ENCODE measurements around the gene ANKRD40.
"Not testable (repeated sequence)": the region's sequence is repeated elsewhere in the genome, so short reads cannot be mapped to it uniquely, and the experiment has no call there.

Gene ANKRD40

DNA sequence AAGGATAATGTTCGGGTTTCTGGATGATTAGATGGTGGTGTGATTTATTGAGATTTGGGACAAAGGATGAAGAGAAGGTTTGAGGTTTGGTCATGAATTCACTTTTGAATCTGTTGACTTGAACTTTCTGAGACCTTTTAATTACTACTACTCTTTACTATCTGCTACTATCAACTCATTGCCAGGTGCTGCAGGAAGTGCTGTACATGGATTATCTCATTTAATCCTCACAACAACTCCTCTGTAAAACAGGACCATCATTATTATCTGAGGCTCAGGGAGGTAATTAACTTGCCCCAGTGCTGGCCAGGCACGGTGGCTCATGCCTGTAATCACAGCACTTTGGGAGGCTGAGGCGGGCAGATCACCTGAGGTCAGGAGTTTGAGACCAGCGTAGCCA is 2.9 kb upstream of the ANKRD40 start:
- no peak for DNase-seq

DNA sequence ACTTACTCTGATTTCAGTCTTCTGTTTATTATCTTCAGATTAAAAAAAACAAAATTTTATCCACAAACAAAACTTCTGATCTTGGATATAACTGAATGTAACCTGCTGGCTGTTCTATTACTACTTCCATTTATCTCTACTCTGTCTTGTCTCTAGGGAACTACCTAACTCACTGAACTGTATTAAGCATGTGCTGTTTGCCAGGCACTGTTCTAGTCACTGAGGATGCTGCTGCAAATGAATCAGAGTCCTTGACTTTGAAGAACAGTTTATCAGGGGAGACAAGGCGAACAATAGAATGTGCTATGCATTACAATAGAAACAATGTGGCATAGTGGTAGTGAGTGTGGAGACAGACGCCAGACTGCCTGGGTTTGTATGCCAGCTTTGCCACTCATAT is 2.3 kb upstream of the ANKRD40 start:
- DNase-seq = no peak

DNA sequence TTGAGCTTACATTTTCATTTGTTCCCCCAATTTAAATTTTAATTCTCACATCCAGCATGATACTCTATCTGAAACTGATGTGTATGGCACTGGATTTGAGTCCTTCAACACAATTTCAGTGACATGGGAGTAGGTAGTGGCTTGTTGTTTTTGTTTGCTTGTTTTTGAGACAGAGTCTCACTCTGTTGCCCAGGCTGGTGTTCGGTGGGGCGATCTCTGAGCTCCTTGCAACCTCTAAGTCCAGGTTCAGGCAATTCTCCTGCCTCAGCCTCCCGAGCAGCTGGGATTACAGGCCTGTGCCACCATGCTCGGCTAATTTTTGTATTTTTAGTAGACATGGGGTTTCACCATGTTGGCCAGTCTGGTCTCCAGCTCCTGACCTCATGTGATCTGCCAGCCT is 1.3 kb upstream of the ANKRD40 start:
- DNase-seq = not testable (repeated sequence)

DNA sequence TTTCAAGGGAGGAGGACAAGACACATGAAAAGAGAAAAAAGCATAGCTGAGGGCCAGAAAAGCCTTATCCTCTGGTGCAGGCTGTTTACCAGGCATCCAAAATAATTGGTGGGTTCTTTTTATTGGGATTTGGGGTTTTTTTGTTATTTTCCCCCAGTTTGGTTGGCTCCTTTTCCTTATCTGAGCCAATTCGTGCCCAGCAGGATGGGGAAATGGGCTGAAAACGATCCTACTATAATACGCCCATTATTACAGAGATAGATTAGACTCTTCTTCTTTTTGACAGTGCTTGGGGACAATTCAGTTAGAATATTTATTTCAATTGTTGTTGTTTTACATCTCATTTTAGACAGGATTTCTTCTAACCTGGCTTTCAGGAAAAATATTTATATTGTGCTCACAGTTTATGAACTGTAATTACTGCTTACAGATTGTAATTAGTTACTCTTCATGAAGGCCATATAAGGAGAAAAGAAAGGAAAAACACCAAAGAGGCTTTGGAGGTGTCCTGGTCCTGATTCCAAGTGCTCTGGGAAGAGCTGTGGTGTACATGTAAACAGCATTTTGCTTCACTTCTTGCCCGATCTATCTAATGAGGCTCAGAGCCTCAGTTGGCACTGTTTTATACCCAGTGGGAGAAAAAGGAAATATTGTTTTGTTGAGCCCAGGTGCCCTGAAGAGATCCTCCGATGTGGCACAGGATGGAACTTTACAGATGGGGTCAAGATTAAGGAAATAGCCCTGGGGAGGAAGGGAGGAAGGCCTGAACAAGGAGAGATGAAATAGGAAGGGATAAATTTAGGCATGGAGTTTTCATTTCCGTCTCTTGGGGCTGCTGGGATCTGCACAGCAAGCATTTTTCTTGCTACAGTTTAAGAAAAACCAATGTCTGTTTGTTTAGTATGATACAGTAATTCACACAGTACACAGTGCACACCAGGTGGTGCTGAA is 611 bp upstream of the ANKRD40 start:
- DNase-seq = peak; percentile 20

DNA sequence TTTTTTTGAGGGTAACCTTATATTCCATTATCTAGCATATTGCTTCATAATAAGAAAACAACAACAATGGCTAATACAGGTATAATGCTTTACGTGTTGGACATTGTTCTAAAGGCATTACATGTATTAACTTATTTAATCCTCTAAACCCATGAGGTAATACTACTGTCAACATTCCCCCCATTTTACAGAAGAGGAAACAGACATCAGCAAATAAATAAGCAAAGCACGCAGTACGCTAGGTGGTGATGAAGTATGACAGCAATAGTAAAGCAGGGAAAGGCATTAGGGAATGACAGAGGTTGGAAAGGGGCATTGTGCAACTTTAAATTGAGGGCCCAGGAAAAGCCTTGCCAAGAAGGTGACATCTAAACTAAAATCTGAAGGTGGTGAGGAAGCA is 4.6 kb downstream of the ANKRD40 start:
- DNase-seq = no peak

DNA sequence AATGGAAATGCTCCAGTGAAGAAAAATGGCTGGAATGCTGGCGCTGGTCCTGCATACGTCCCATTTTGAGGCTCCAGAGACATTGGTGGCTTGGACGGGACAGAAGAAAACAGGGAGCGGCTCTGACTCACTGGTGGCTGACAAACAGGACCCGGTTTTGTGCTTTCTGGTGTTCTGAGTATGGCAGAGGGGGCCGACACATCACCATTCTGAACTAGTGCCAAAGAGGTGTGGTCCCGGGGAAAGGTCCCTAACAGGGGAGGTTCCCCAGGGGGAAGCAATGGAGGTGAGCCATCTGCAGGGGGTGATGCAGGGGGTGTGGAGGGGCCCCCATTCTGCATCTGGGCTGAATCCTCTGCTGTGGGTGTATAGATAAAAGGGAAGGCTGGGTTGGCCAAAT is 8.3 kb downstream of the ANKRD40 start:
- no peak for DNase-seq

DNA sequence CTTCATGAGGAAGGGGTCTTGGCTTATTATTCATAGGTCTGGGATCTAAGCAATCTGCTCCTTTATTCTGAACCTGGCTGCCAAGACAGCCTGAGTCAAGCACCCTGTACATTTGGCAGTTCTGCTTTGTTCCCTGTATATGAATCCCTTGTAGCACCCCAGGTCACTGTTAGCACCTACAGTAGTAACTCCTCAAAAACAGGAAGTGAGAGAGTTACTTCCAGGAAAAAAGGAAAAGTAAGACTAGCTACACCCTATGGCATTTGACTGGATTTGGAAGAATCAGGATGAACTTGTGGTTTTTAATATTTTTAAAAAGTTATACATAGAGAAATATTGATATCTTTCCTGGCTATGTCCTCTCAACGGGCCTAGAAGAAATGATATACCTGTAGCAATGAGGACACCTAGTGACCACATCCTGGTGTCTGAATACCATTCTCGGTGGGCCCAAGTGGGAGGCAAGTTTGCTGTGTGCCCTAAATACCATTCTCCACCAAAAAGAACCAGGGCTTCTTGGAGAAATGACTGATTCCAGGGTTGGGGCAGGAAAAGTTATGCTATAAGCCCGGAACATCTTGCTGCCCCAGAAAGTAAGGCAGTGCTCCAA is 9.9 kb downstream of the ANKRD40 start:
- no peak for DNase-seq

DNA sequence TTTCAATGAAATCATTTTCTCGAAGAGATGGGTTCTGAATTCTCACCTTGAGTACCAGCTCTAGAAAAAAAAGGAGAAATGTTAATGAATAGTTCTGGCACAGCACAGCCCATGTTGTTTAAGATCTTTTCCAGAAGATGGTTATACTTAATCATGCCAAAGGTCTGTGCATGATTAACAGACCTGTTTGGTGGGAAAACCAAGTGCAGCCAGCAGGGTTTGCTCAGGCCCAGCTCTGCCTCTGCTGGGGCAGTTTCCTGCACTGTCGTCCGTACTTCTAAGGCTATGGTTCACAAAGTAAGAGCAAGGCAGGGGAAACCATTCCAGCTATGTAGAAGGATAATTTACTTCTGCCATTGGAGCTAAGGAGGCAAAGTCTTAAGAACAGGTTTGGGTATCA is 10.7 kb downstream of the ANKRD40 start:
- DNase-seq = no peak

DNA sequence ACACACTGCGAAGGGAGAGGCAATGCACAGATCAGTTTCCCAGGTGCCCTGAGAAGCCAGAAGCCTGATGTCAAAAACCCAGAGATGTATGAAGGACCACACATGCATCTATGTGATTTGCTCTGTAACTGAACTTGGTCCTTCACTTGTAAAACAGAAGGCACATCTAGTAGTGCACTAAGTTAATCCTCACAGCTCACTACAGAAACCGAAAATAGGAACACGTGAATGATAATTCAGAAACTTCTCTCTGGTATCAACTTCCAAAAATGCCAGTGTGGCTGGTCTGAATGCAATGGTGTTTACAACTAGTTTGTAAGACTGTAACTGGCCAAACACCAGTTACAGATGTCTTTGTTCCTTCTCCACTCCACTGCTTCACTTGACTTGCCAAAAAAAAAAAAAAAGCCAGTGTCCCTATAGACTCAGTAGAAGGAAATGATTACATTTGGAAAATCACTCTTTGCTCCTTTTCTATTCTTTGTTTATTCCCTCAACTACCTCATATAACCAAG is 11.3 kb downstream of the ANKRD40 start:
- DNase-seq = no peak

DNA sequence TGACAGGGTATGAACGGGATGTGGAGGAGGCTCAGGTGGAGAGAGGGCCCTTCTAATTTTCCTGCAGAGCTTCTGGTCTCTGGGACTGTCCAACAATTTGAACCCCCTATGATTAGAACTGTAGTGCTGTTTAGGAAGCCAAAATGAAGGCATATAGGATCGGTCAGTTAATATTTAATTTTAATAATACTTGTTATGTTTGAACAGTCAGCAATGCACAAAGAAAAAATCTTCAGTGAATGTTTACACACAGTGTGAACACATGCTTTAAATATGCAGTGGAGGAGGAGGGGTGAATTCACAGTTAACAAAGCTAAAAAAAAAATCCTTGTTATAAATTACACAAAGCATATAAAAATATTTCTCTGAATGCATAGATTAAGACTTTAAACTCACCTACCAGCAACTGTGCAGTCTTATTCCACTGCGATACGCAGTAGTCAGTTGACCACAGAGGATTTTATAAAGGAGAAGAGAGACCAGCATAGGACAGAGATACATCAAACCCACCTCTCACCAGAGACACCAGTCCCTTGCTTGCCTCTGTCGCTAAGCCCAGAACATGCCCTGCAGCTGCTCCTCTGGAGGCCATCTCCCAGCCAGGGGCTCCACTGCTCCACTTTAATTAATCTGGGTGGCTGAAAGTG is 14.6 kb downstream of the ANKRD40 start:
- no peak for DNase-seq

DNA sequence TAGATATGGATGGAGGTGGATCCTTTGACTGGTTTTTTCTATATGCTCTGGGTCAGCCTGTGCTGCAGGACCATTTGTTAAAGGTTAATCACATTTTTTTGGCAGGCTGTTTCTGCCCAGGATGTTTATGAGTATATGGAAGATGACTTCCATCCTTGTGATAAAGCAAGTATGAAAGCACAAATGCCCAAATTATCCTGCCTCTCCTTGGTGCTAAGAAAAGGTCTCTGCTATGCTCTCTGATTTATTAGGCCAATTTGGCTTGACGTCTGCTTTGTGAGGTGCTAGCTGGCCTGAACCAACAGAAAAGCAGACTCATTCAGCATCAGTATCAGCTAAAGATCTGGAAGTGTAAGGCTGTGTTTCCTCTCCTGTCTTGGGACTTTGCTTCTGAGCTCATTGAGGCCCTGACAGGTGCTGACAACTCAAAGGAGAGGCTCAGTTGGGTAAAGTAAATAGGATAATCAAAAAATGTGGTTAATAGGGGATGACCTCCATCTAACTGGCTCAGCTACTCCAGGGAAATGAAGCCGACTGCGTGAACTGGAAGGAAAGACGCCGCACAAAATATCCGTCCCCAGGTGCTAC is 15.2 kb downstream of the ANKRD40 start:
- no peak for DNase-seq

DNA sequence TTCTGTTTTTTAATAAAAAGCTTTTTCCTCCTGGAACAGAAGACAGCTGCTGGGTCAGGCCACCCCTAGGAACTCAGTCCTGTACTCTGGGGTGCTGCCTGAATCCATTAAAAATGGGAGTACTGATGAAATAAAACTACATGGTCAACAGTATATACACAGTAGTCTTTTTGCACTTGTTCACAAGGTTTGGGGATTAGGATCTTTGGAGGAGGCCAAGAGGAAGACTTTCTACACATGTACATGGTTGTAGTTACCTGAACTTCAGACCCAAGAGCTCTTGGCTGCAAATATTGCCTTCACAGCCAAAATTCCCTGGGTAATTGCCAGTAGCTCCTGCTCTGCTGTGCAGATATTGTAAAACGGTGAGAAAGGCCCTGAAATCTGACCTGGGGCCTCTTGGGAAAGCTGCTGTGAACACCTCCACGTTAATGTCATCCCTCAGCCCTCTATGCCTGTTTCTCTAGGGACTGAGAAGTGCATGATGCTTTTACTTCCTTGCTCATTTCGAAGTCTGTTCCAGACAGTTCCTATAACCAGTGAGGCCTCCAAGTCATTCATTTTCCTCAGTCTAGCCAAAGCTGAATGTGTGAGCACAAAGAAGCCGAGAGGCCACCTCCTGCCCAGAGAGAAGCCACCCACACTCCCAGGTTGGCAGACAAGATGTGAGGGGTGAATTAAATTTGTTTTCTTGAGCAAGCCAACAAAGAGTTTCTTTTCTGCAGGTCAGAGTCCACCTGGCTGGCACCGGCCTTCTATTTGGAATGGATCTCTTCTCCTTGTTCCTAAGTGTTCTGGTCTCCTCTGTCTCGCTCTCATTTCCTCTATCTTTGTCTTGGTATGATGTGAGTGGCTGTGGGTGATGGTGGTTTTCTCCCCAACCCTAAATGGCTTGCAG is 15.9 kb downstream of the ANKRD40 start:
- no peak for DNase-seq

DNA sequence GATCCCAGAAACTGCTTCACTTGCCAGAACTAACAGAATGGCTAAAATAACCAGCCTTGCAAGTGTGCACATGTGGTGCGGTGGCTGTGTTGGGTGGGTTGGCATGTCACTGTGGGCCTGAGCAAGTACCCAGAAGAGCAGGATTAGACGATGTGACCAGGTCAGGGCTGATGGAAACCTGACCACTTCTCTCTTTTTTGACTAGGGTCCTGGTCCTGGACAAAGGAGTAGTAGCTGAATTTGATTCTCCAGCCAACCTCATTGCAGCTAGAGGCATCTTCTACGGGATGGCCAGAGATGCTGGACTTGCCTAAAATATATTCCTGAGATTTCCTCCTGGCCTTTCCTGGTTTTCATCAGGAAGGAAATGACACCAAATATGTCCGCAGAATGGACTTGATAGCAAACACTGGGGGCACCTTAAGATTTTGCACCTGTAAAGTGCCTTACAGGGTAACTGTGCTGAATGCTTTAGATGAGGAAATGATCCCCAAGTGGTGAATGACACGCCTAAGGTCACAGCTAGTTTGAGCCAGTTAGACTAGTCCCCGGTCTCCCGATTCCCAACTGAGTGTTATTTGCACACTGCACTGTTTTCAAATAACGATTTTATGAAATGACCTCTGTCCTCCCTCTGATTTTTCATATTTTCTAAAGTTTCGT is 16.7 kb downstream of the ANKRD40 start:
- DNase-seq = no peak

DNA sequence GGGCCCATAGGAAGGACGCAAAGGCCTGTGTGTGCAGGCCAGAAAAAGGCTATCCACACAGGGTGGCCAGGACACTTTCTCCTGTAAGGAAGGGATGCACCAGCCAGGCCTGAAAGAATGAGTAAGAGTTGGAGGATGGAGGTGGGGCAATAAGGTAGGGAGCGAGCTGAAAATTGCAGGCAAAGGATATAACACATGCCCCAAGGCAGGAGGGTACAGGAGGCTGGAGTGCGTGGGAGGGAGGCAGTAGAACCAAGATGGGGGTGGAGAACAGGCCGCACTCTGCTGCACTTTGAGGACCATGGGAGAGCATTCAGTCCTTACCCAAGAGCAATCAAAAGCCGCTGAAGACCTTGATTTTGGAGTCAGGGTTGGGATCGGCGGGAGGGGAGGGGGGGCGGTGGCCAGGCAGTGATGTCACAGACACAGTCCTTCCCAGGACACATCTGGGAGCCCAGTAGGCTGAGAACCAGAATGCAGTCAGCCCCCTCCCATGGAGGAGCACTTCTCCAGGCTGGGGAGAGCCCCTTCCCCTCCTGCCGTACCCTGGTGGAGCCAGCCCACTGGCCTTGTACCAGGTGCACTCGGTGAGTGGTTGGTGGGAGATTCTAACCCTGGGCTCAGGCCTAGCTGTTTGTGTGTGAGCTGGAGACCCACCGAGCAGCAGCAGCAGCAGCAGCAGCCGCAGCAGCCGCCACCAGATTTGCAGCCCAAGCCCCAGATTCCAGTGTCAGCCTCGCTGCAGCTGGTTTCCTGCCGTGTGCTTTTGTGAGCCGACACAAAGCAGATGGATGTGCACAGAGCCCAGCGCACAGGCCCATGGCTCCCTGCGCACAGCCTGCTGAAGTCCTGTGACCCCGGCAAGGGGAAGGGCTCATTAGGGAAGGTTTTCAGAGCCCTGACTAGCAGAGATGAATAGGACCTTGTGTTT is 17.5 kb downstream of the ANKRD40 start:
- no peak for DNase-seq

DNA sequence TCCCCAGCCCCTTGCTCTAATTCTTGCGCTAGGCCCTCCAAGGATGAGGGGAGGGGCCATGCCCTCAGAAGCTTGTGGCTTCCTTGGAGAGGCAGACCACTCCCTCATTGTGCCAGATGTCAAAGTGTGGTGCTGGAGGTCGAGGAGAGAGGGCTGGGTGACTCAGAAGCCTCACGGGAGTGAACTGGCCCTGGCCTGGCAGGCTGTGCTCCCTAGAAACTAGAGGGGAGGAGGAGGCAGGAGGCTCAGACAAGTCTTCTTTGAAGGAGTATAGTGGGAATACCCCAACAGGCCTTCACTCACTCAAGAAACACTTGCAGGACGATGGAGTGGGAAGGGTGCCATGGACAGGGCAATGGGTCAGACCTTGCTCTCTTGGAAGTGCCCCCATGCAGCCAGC is 18.5 kb downstream of the ANKRD40 start:
- DNase-seq = no peak

DNA sequence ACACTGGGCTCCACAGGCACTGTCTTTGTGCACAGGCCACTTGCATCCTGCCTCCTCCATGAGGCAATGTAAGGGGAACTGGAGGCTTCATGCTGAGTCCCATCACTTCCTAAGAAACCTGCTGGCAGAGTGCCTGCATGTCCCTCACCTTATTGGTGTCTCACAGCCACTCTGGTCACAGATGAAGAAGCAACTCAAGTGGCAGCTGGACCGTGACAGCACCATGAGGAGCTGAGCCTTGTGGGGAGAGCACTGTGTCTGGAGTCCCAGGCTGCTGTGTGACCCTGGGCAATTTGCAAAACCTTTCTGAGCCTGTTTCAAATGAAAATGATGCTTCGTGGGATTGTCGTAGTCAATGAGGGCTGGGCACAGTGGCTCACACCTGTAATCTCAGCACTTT is 19.5 kb downstream of the ANKRD40 start:
- DNase-seq = no peak

DNA sequence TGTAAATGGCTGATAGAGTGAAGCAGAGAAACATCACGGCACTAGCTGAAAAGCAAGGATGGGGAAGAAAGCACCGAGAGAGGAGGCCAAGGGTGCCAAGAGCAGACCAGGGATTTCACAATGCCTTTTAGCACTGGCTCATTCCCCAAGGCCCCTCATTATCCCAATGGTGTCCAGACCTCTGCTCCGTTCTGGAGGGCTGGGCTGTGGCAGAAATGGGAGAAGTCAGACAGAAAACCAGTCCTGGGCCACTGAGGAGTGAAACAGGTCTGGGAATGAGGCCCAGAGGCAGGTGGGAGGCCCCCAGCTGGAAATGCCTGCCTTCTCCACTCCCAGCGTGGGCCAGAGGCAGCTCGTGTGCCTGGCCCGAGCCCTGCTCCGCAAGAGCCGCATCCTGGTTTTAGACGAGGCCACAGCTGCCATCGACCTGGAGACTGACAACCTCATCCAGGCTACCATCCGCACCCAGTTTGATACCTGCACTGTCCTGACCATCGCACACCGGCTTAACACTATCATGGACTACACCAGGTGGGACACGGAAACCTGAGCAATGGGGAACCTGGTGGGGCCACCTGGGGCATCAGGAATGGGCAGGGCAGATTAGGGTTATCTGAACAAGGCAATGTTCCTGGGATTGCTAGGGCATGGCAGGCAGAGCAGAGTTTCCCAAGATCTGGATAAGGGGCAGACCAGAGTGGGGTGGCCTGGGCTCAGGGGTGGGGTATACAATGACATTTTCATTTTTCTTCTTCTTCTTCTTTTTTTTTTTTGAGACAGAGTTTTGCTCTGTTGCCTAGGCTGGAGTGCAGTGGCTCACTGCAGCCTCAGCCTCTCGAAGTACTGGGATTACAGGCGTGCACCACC is 20.3 kb downstream of the ANKRD40 start:
- DNase-seq = no peak

DNA sequence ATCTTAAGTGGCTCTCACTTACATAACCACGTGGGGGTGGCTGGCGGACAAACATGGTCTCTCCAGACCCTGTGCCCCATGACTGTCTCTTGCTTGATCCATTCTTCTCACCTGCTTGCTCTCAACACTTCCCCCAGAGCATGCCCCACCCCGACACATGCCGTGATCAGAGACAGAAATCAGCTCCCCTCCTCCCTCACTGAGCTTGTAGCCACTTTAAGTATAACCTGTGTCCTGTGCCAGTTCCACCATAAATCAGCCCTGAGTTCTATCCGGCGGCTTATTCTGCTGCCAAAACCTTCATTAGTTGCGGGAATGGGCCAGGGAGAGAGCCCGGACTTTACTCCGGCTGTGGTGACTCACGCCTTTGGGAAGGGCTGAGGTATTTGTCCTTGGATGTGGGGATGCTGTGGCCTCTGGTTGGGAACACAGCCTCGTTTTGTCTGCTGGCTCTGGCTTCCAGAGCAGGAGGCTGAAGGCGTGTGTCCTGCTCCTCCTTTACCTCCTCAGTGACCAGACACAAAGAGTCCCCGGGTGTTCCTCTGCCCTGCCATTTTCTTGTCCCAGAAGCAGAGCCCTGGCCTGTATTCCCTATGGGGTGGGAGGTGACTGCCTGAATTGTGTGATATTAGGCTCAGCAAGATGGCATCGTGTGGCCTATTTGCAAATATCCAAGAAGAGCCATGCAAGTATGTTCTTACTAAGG is 21.1 kb downstream of the ANKRD40 start:
- no peak for DNase-seq
